Brain microvascular endothelial cell (primary cell): ENCODE results near the gene MTMR6.

ENCODE experiments used
- DNase-seq: peaks from one replicate; pipeline ENCODE4 v3.0.0-alpha.2; 2020
- H3K27ac ChIP-seq: fragments of 250-450 bp; sonication (Bioruptor Pico); 2 replicates; pipeline ENCODE4 v1.5.1; 2020; ENCODE audit warnings: mild to moderate bottlenecking, moderate library complexity
- H3K27me3 ChIP-seq: fragments of 250-450 bp; sonication (Bioruptor Pico); replicated peaks from 2 replicates; pipeline ENCODE4 v1.5.1; 2020; ENCODE audit warnings: mild to moderate bottlenecking
- H3K36me3 ChIP-seq: fragments of 250-450 bp; sonication (Bioruptor Pico); replicated peaks from 2 replicates; pipeline ENCODE4 v1.5.1; 2020; ENCODE audit warnings: mild to moderate bottlenecking
- H3K4me3 ChIP-seq: 2 replicates; pipeline ENCODE4 v1.5.1; 2011; ENCODE audit warnings: low read depth, mild to moderate bottlenecking, control low read depth, low read length, moderate library complexity
- CTCF ChIP-seq: IDR thresholded peaks from 2 replicates; pipeline ENCODE4 v1.5.1; 2011; ENCODE audit warnings: low read depth, mild to moderate bottlenecking, moderate library complexity, low read length, control low read depth, inconsistent platforms; ENCODE audit errors: missing control alignments
- in situ Hi-C: cut with HindIII; loops from 2 replicates; pipeline ENCODE4 v1.10.0; 2017; ENCODE audit warnings: low sequenced_read_pairs, low pct_ligation_motif_present

Gene MTMR6

GRCh38 chr13:25300861-25301346 is 13.6 kb upstream of the MTMR6 start:
- no peak for TF ChIP-seq CTCF
- in situ Hi-C loops = no loop called here
- H3K27ac ChIP-seq = peak overlapping the region; percentile 87
- DNase-seq = no peak
- H3K4me3 ChIP-seq = peak overlapping the region; percentile 87
- H3K36me3 ChIP-seq = peaks cover 10% of the 10 kb centered on the region
- H3K27me3 ChIP-seq = no peaks in the 10 kb centered on the region

- in situ Hi-C loops = no loop called here
- Histone ChIP-seq H3K4me3 (no peak overlapping the region), H3K27me3 (no peaks in the 10 kb centered on the region), H3K27ac (no peak overlapping the region), H3K36me3 (no peaks in the 10 kb centered on the region)
- no peak for DNase-seq
- no peak for TF ChIP-seq CTCF
Observed at GRCh38 chr13:25295701-25296100, 8.4 kb upstream of the MTMR6 start.

- Histone ChIP-seq H3K27ac (no peak overlapping the region), H3K36me3 (no peaks in the 10 kb centered on the region), H3K4me3 (no peak overlapping the region), H3K27me3 (no peaks in the 10 kb centered on the region)
- in situ Hi-C loops = no loop called here
- peak; percentile 32 for DNase-seq
- TF ChIP-seq CTCF = no peak
Observed at GRCh38 chr13:25295228-25295627, 7.9 kb upstream of the MTMR6 start.

GRCh38 chr13:25292301-25292700 is 5.0 kb upstream of the MTMR6 start:
- in situ Hi-C loops = no loop called here
- DNase-seq = peak; percentile 40
- H3K27me3 ChIP-seq = no peaks in the 10 kb centered on the region
- TF ChIP-seq CTCF = no peak
- no peak overlapping the region for H3K4me3 ChIP-seq
- H3K27ac ChIP-seq = no peak overlapping the region
- H3K36me3 ChIP-seq = no peaks in the 10 kb centered on the region

GRCh38 chr13:25291691-25292090 is 4.4 kb upstream of the MTMR6 start:
- no peaks in the 10 kb centered on the region for H3K27me3 ChIP-seq
- TF ChIP-seq CTCF = no peak
- H3K36me3 ChIP-seq = no peaks in the 10 kb centered on the region
- in situ Hi-C loops = no loop called here
- DNase-seq = no peak
- H3K27ac ChIP-seq = no peak overlapping the region
- no peak overlapping the region for H3K4me3 ChIP-seq

GRCh38 chr13:25288966-25289365 is 1.7 kb upstream of the MTMR6 start:
- in situ Hi-C loops = no loop called here
- Histone ChIP-seq H3K27ac (no peak overlapping the region), H3K36me3 (no peaks in the 10 kb centered on the region), H3K4me3 (no peak overlapping the region), H3K27me3 (no peaks in the 10 kb centered on the region)
- no peak for DNase-seq
- TF ChIP-seq CTCF = no peak
